H1 (cell line): ENCODE results near the gene AKAP7. TPM values are rescaled to one million over a fixed set of nuclear protein-coding genes. Genes with fewer than 3 reads are reported as not detected.

ENCODE experiments used
- CTCF ChIA-PET: fragments of 300-600 bp; sonication (Branson Sonifier 250); formaldehyde crosslinking; loops from one replicate; lab custom pipeline; 2021; ENCODE audit not compliant: partially characterized antibody; lab: Charles Lee
- POLR2A ChIA-PET: fragments of 300-600 bp; sonication (Branson Sonifier 250); formaldehyde crosslinking; loops from one replicate; lab custom pipeline; 2021; ENCODE audit warnings: inconsistent platforms; ENCODE audit not compliant: partially characterized antibody; lab: Charles Lee
- DNase-seq, 2 experiments: peaks; one replicate each; pipeline versions ENCODE4 v3.0.0 to v3.0.0-alpha.2; 2010 to 2022; ENCODE audit warnings: low spot score in 2 of 2, low read depth in 1 of 2, mixed read lengths in 1 of 2
- FAIRE-seq: peaks from 2 replicates; lab custom pipeline; 2011; peaks lifted over from hg19 to GRCh38; lab: Jason Lieb, UNC
- H2AFZ ChIP-seq: 2 replicates; pipeline ENCODE4 v1.8.1; 2012; ENCODE audit warnings: low read length, inconsistent platforms
- H2AK5ac ChIP-seq: 2 replicates; pipeline ENCODE4 v1.6.1; 2013; ENCODE audit warnings: low read depth, low read length
- H2BK120ac ChIP-seq: replicated peaks from 2 replicates; pipeline ENCODE3; 2013; ENCODE audit warnings: low read depth, low read length, inconsistent platforms
- H2BK12ac ChIP-seq: 2 replicates; pipeline ENCODE4 v1.6.1; 2013; ENCODE audit warnings: low read depth, low read length
- H2BK15ac ChIP-seq: 2 replicates; pipeline ENCODE4 v1.6.1; 2013; ENCODE audit warnings: low read length
- H2BK20ac ChIP-seq: 2 replicates; pipeline ENCODE4 v1.6.1; 2013; ENCODE audit warnings: low read length
- H2BK5ac ChIP-seq: 2 replicates; pipeline ENCODE4 v1.6.1; 2013; ENCODE audit warnings: low read depth, low read length
- H3K14ac ChIP-seq: 2 replicates; pipeline ENCODE4 v1.6.1; 2013; ENCODE audit warnings: inconsistent platforms; ENCODE audit not compliant: insufficient read length
- H3K18ac ChIP-seq: 2 replicates; pipeline ENCODE4 v1.6.1; 2013; ENCODE audit warnings: low read length; ENCODE audit errors: extremely low read depth
- H3K23ac ChIP-seq: 2 replicates; pipeline ENCODE4 v1.6.1; 2013; ENCODE audit warnings: inconsistent platforms; ENCODE audit not compliant: insufficient read length
- H3K23me2 ChIP-seq: 2 replicates; pipeline ENCODE4 v1.6.1; 2013; ENCODE audit warnings: low read depth, low read length
- H3K27ac ChIP-seq: 2 replicates; pipeline ENCODE4 v1.6.1; 2011; ENCODE audit warnings: low read depth, low read length, inconsistent platforms
- H3K27me3 ChIP-seq, 4 experiments: replicated peaks in 1 of 4; 1 replicate in 1 of 4; 2 replicates in 3 of 4; pipeline versions ENCODE4 v1.6.1 to v1.8.1; 2011 to 2013; ENCODE audit warnings: low read length in 3 of 4, mild to moderate bottlenecking in 3 of 4, inconsistent platforms in 2 of 4, mixed read lengths in 2 of 4, moderate library complexity in 1 of 4; ENCODE audit not compliant: control insufficient read depth in 3 of 4, insufficient read depth in 3 of 4; ENCODE audit errors: extremely low read depth in 1 of 4
- H3K36me3 ChIP-seq, 4 experiments: 2 replicates each; pipeline versions ENCODE4 v1.6.1 to v1.8.1; 2011 to 2013; ENCODE audit warnings: mild to moderate bottlenecking in 4 of 4, low read length in 3 of 4, moderate library complexity in 2 of 4, control low read depth in 1 of 4, inconsistent platforms in 1 of 4; ENCODE audit not compliant: insufficient read depth in 4 of 4, control insufficient read depth in 2 of 4
- H3K4ac ChIP-seq: replicated peaks from 2 replicates; pipeline ENCODE3; 2013; ENCODE audit warnings: low read length, low read depth, mixed read lengths, inconsistent platforms; ENCODE audit not compliant: insufficient read length
- H3K4me1 ChIP-seq, 4 experiments: replicated peaks in 1 of 4; 1 replicate in 1 of 4; 2 replicates in 3 of 4; pipeline versions ENCODE4 v1.6.1 to v1.8.1; 2011 to 2013; ENCODE audit warnings: low read length in 3 of 4, inconsistent platforms in 2 of 4, mixed read lengths in 1 of 4; ENCODE audit not compliant: insufficient read depth in 4 of 4, control insufficient read depth in 3 of 4
- H3K4me2 ChIP-seq, 2 experiments: 2 replicates each; pipeline versions ENCODE4 v1.6.1 to v1.8.1; 2011 to 2013; ENCODE audit warnings: low read depth in 2 of 2, low read length in 2 of 2, control low read depth in 1 of 2, inconsistent platforms in 1 of 2, mild to moderate bottlenecking in 1 of 2; ENCODE audit not compliant: insufficient read depth in 1 of 2
- H3K4me3 ChIP-seq, 4 experiments: fragments of 200-600, 300-600 bp in 1 of 4; sonication (generic), shearing (Covaris generic), sonication (Bioruptor Twin) in 1 of 4; 2 replicates each; pipeline versions ENCODE4 v1.5.1 to v1.8.1; 2011 to 2016; ENCODE audit warnings: low read length in 4 of 4, low read depth in 3 of 4, control low read depth in 2 of 4, inconsistent platforms in 2 of 4, mild to moderate bottlenecking in 2 of 4, mixed read lengths in 1 of 4, moderate library complexity in 1 of 4; ENCODE audit not compliant: insufficient read depth in 2 of 4; ENCODE audit errors: extremely low read depth in 1 of 4
- H3K56ac ChIP-seq: replicated peaks from 2 replicates; pipeline ENCODE3; 2013; ENCODE audit warnings: low read depth, mild to moderate bottlenecking, mixed read lengths, low read length, inconsistent platforms; ENCODE audit not compliant: insufficient read length
- H3K79me1 ChIP-seq: 2 replicates; pipeline ENCODE4 v1.6.1; 2013; ENCODE audit warnings: low read depth, low read length, control low read depth
- H3K79me2 ChIP-seq, 2 experiments: 2 replicates each; pipeline versions ENCODE4 v1.6.1 to v1.8.1; 2012 to 2013; ENCODE audit warnings: low read length in 2 of 2, mild to moderate bottlenecking in 2 of 2, inconsistent platforms in 1 of 2; ENCODE audit not compliant: insufficient read depth in 2 of 2, control insufficient read depth in 1 of 2
- H3K9ac ChIP-seq, 4 experiments: replicated peaks in 1 of 4; 1 replicate in 1 of 4; 2 replicates in 3 of 4; pipeline versions ENCODE4 v1.6.1 to v1.8.1; 2011 to 2013; ENCODE audit warnings: low read depth in 3 of 4, low read length in 3 of 4, control low read depth in 2 of 4, mild to moderate bottlenecking in 2 of 4, moderate library complexity in 2 of 4, inconsistent platforms in 1 of 4; ENCODE audit errors: extremely low read depth in 1 of 4
- H3K9me3 ChIP-seq, 2 experiments: 2 replicates each; pipeline versions ENCODE4 v1.6.1 to v1.8.1; 2012 to 2013; ENCODE audit warnings: mild to moderate bottlenecking in 2 of 2, moderate library complexity in 2 of 2, control low read depth in 1 of 2, inconsistent platforms in 1 of 2, low read depth in 1 of 2, low read length in 1 of 2, mixed read lengths in 1 of 2; ENCODE audit not compliant: insufficient read depth in 2 of 2
- H4K20me1 ChIP-seq, 2 experiments: replicated peaks in 1 of 2; 2 replicates each; pipeline versions ENCODE3 to v1.8.1; 2011 to 2013; ENCODE audit warnings: inconsistent platforms in 2 of 2, low read length in 2 of 2, mild to moderate bottlenecking in 1 of 2; ENCODE audit not compliant: insufficient read depth in 2 of 2, control insufficient read depth in 1 of 2
- H4K5ac ChIP-seq: 2 replicates; pipeline ENCODE4 v1.6.1; 2013; ENCODE audit warnings: low read length, low read depth, mixed read lengths, inconsistent platforms; ENCODE audit not compliant: insufficient read length
- H4K8ac ChIP-seq: 2 replicates; pipeline ENCODE4 v1.8.0; 2013; ENCODE audit warnings: mild to moderate bottlenecking, moderate library complexity, low read length, inconsistent platforms; ENCODE audit not compliant: insufficient read depth; ENCODE audit errors: extremely low read depth
- H4K91ac ChIP-seq: replicated peaks from 2 replicates; pipeline ENCODE3; 2013; ENCODE audit warnings: low read length, mixed read lengths, inconsistent platforms; ENCODE audit not compliant: insufficient read length
- ASH2L ChIP-seq: fragments of 200-600, 300-600 bp; sonication (generic); IDR thresholded peaks from one replicate; pipeline ENCODE4 v1.7.1; 2017; ENCODE audit warnings: low read length
- CTBP2 ChIP-seq: IDR thresholded peaks from 2 replicates; pipeline ENCODE4 v1.7.0; 2011; ENCODE audit warnings: borderline replicate concordance, mild to moderate bottlenecking, moderate library complexity, mixed read lengths, low read length; ENCODE audit not compliant: insufficient read depth, insufficient read length
- EGR1 ChIP-seq: IDR thresholded peaks from 2 replicates; pipeline ENCODE4 v1.6.1; 2011; ENCODE audit warnings: low read depth, low read length, borderline replicate concordance
- GABPA ChIP-seq: IDR thresholded peaks from 2 replicates; pipeline ENCODE4 v1.6.1; 2011; ENCODE audit warnings: mild to moderate bottlenecking, low read length, moderate library complexity, borderline replicate concordance; ENCODE audit not compliant: insufficient read depth
- HDAC6 ChIP-seq: IDR thresholded peaks from one replicate; pipeline ENCODE4 v1.7.1; 2012; ENCODE audit warnings: low read depth, mild to moderate bottlenecking, inconsistent platforms, low read length, moderate library complexity
- RBBP5 ChIP-seq: IDR thresholded peaks from 2 replicates; pipeline ENCODE4 v1.7.1; 2012; ENCODE audit warnings: low read depth, mild to moderate bottlenecking, inconsistent platforms, low read length, moderate library complexity, borderline replicate concordance
- RNF2 ChIP-seq: fragments of 200-900, 300-1000 bp; sonication (generic); IDR thresholded peaks from 2 replicates; pipeline ENCODE4 v1.7.1; 2016; ENCODE audit warnings: borderline replicate concordance, low read depth, mild to moderate bottlenecking, antibody characterized with exemption, low read length; ENCODE audit not compliant: poor library complexity, severe bottlenecking; ENCODE audit errors: missing control alignments
- SIRT6 ChIP-seq: IDR thresholded peaks from one replicate; pipeline ENCODE4 v1.7.1; 2012; ENCODE audit warnings: low read length, inconsistent platforms
- TAF1 ChIP-seq: IDR thresholded peaks from 2 replicates; pipeline ENCODE4 v1.6.1; 2011; ENCODE audit warnings: mild to moderate bottlenecking, low read depth, low read length
- USF2 ChIP-seq: IDR thresholded peaks from 2 replicates; pipeline ENCODE4 v1.6.1; 2011; ENCODE audit warnings: low read length, improper control_type of control experiment
- WGBS, 2 experiments: shearing (Covaris generic) in 1 of 2; methylation state at CpG; one replicate each; pipeline versions ENCODE4 v1.1.6 to v1.1.7; 2013 to 2015; ENCODE audit warnings: low lambda C conversion rate in 2 of 2, mixed read lengths in 2 of 2, inconsistent platforms in 1 of 2, low coverage in 1 of 2, missing lambda C conversion rate in 1 of 2; ENCODE audit not compliant: insufficient replicate concordance in 2 of 2, insufficient coverage in 1 of 2, insufficient read length in 1 of 2; ENCODE audit errors: extremely low coverage in 1 of 2, missing lambda C conversion rate in 1 of 2; 5-methylcytosine and 5-hydroxymethylcytosine counted together
- polyA plus RNA-seq, 7 experiments: library from polyadenylated mRNA; depleted of rRNA in 3 of 7; stranded (reverse) in 5 of 7; unstranded in 2 of 7; fragments of >200 nt in 5 of 7; fragments of 200-250 nt in 2 of 7; gene quantifications; 1 replicate in 5 of 7; 2 replicates in 1 of 7; 4 replicates in 1 of 7; pipeline versions ENCODE4 v1.2.1 to v1.2.3, GENCODE V29; 2011 to 2013; ENCODE audit warnings: missing spikeins in 2 of 7, mixed read lengths in 2 of 7
- total RNA-seq: library from RNA; stranded (reverse); fragmentation: NEBNext Ultra II Directional; extraction: Animal tissue kit (Norgen Biotek cat#: 25700); gene quantifications from 2 replicates; pipeline ENCODE4 v1.2.1, GENCODE V29; 2021
- TF ChIP-seq, protein P1 (sequence below): IDR thresholded peaks from 2 replicates; pipeline ENCODE4 v1.6.1; 2012; ENCODE audit warnings: low read length, inconsistent platforms

AKAP7 gene
- total and polyA plus RNA-seq, 2 of the 8 experiments (the other 6 are each of a cell fraction or from before 2014, with no cell fraction given): 4.7 to 16.9 TPM

- Histone ChIP-seq H2BK5ac (0 out of 2 replicates have a peak overlapping the region, but pooled peaks have one; percentile 8), H3K9me3 (peaks cover 10 to 11% of the 10 kb centered on the region in 2 experiments), H4K5ac (no peak overlapping the region), H4K91ac (no peak overlapping the region), H3K14ac (no peak overlapping the region), H3K23me2 (no peaks in the 10 kb centered on the region), H4K20me1 (no peaks in the 10 kb centered on the region), H3K27ac (no peak overlapping the region), H3K56ac (no peak overlapping the region), H2BK12ac (no peak overlapping the region), H3K79me1 (no peaks in the 10 kb centered on the region), H3K4ac (no peak overlapping the region), H2AK5ac (no peak overlapping the region), H2AFZ (no peak overlapping the region), H3K9ac (no peak overlapping the region), H3K4me2 (no peak overlapping the region), H3K4me3 (no peak overlapping the region), H2BK20ac (peak overlapping the region; percentile 87), H4K8ac (no peak overlapping the region), H3K18ac (no peak overlapping the region), H3K79me2 (no peaks in the 10 kb centered on the region), H3K27me3 (no peaks in the 10 kb centered on the region), H2BK15ac (no peak overlapping the region), H3K23ac (no peak overlapping the region), H2BK120ac (no peak overlapping the region), H3K4me1 (peaks cover 0 to 8% (median 3%) of the 10 kb centered on the region in 4 experiments; a peak in 2 of 7 replicates), H3K36me3 (peaks cover 0 to 4% (median 1%) of the 10 kb centered on the region in 4 experiments; a peak in 1 of 8 replicates)
- CTCF ChIA-PET: interaction anchor here (1.3 to 1.6 kb wide), 2 partner anchors 55 to 118 kb away, joined by 4 read pairs; no protein-coding TSS in a partner anchor
- WGBS, 2 experiments: 97% methylated on average over 3 of the region's 3 CpGs; no CpG with 5 or more reads in 1 of the 2 experiments
- FAIRE-seq (no peak), DNase-seq (no peak)
- POLR2A ChIA-PET: no interaction called here
- TF ChIP-seq EGR1: no peak
- no peak for TF ChIP-seq RBBP5
- TF ChIP-seq GABPA: no peak
- TF ChIP-seq, protein P1, sequence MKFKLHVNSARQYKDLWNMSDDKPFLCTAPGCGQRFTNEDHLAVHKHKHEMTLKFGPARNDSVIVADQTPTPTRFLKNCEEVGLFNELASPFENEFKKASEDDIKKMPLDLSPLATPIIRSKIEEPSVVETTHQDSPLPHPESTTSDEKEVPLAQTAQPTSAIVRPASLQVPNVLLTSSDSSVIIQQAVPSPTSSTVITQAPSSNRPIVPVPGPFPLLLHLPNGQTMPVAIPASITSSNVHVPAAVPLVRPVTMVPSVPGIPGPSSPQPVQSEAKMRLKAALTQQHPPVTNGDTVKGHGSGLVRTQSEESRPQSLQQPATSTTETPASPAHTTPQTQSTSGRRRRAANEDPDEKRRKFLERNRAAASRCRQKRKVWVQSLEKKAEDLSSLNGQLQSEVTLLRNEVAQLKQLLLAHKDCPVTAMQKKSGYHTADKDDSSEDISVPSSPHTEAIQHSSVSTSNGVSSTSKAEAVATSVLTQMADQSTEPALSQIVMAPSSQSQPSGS: no peak
- no peak for TF ChIP-seq HDAC6
- no peak for TF ChIP-seq SIRT6
- no peak for TF ChIP-seq RNF2
- no peak for TF ChIP-seq TAF1
- TF ChIP-seq USF2: no peak
- no peak for TF ChIP-seq CTBP2
- no peak for TF ChIP-seq ASH2L
Measured at GRCh38 chr6:131317516-131317915, 182.2 kb downstream of the AKAP7 start.
